C4-2B (cell line): ENCODE results near the gene TRIAP1.

Source experiments
- ZFX ChIP-seq: fragments of 450-650 bp; IDR thresholded peaks from 2 replicates; pipeline ENCODE4 v1.6.1; 2017
- TF ChIP-seq, protein P1 (sequence below): fragments of 450-650 bp; conservative IDR thresholded peaks from 2 replicates; pipeline ENCODE4 v1.5.1; 2017; ENCODE audit warnings: mild to moderate bottlenecking

DNA sequence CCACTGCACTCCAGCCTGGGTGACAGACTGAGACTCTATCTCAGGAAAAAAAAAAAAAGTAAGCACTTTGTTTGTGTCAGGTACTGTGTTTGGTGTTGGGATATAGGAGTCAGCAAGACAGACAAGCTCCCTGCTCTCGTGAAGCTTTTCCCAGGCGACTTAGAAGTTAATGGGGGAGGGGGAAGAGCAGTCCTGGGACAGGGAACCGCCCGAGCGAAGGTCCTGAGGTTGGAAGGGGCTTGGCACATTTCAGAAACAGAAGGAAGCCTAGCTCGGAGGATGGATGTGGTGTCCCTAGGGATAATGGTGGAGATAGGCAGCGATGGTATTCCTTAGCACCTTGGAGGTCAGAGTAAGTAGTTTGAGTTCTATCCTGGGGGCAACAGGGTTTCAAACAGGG lies 16.8 kb downstream of the TRIAP1 start:
- TF ChIP-seq, protein P1, sequence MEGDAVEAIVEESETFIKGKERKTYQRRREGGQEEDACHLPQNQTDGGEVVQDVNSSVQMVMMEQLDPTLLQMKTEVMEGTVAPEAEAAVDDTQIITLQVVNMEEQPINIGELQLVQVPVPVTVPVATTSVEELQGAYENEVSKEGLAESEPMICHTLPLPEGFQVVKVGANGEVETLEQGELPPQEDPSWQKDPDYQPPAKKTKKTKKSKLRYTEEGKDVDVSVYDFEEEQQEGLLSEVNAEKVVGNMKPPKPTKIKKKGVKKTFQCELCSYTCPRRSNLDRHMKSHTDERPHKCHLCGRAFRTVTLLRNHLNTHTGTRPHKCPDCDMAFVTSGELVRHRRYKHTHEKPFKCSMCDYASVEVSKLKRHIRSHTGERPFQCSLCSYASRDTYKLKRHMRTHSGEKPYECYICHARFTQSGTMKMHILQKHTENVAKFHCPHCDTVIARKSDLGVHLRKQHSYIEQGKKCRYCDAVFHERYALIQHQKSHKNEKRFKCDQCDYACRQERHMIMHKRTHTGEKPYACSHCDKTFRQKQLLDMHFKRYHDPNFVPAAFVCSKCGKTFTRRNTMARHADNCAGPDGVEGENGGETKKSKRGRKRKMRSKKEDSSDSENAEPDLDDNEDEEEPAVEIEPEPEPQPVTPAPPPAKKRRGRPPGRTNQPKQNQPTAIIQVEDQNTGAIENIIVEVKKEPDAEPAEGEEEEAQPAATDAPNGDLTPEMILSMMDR, result no peak
- TF ChIP-seq ZFX, result no peak
